ENCODE data around the gene CALY.
"Not testable (repeated sequence)": the region's sequence is repeated elsewhere in the genome, so short reads cannot be mapped to it uniquely, and the experiment has no call there.

CALY gene

GRCh38 chr10:133370030-133370786 is 33.5 kb upstream of the CALY start:
- no peak for TF ChIP-seq REST (IDR thresholded peaks at IDR 0.05; ENCODE audit: insufficient replicate concordance, low read depth)
- no peak for TF ChIP-seq GABPA (IDR thresholded peaks at IDR 0.05; ENCODE audit: low read depth)
- no peak for TF ChIP-seq CTCF (IDR thresholded peaks at IDR 0.05; ENCODE audit: insufficient read depth, low read length)
- no peak; the same call in 1 of the 2 replicates for TF ChIP-seq POLR2AphosphoS5 (IDR thresholded peaks at IDR 0.05; ENCODE audit: low read depth)
- no peak for TF ChIP-seq SPI1 (IDR thresholded peaks at IDR 0.05; ENCODE audit: borderline replicate concordance, low read depth)
- no peaks in the 10 kb centered on the region for H3K27me3 ChIP-seq (ENCODE audit: insufficient read depth, poor library complexity, severe bottlenecking)
- no peak for DNase-seq (ENCODE audit: low read depth in 1 of 2, low spot score in 1 of 2)
- H3K27ac ChIP-seq (replicated peaks) = no peak overlapping the region
- no peak overlapping the region for H3K4me3 ChIP-seq (replicated peaks; ENCODE audit: insufficient read depth, low read length)

GRCh38 chr10:133368153-133368552 is 31.5 kb upstream of the CALY start:
- H3K27me3 ChIP-seq (ENCODE audit: insufficient read depth, poor library complexity, severe bottlenecking) = no peaks in the 10 kb centered on the region
- TF ChIP-seq POLR2AphosphoS5 (IDR thresholded peaks at IDR 0.05; ENCODE audit: low read depth) = no peak
- TF ChIP-seq GABPA (IDR thresholded peaks at IDR 0.05; ENCODE audit: low read depth) = no peak
- no peak for TF ChIP-seq SPI1 (IDR thresholded peaks at IDR 0.05; ENCODE audit: borderline replicate concordance, low read depth)
- TF ChIP-seq CTCF (IDR thresholded peaks at IDR 0.05; ENCODE audit: insufficient read depth, low read length) = no peak
- TF ChIP-seq REST (IDR thresholded peaks at IDR 0.05; ENCODE audit: insufficient replicate concordance, low read depth) = no peak
- no peak overlapping the region for H3K4me3 ChIP-seq (replicated peaks; ENCODE audit: insufficient read depth, low read length)
- H3K27ac ChIP-seq (replicated peaks) = no peak overlapping the region
- no peak for DNase-seq (ENCODE audit: low read depth in 1 of 2, low spot score in 1 of 2)

GRCh38 chr10:133367461-133367860 is 30.8 kb upstream of the CALY start:
- not testable (repeated sequence) for H3K27ac ChIP-seq (replicated peaks); H3K27me3 ChIP-seq (ENCODE audit: insufficient read depth, poor library complexity, severe bottlenecking); H3K4me3 ChIP-seq (replicated peaks; ENCODE audit: insufficient read depth, low read length); DNase-seq (ENCODE audit: low read depth in 1 of 2, low spot score in 1 of 2)

GRCh38 chr10:133366751-133367150 is 30.1 kb upstream of the CALY start:
- Histone ChIP-seq H3K27me3 (ENCODE audit: insufficient read depth, poor library complexity, severe bottlenecking) (no peaks in the 10 kb centered on the region), H3K27ac (replicated peaks) (no peak overlapping the region), H3K4me3 (replicated peaks; ENCODE audit: insufficient read depth, low read length) (no peak overlapping the region)
- TF ChIP-seq REST (IDR thresholded peaks at IDR 0.05; ENCODE audit: insufficient replicate concordance, low read depth) (no peak), SPI1 (IDR thresholded peaks at IDR 0.05; ENCODE audit: borderline replicate concordance, low read depth) (no peak), POLR2AphosphoS5 (IDR thresholded peaks at IDR 0.05; ENCODE audit: low read depth) (no peak), GABPA (IDR thresholded peaks at IDR 0.05; ENCODE audit: low read depth) (no peak), CTCF (IDR thresholded peaks at IDR 0.05; ENCODE audit: insufficient read depth, low read length) (no peak)
- DNase-seq (ENCODE audit: low read depth in 1 of 2, low spot score in 1 of 2) = no peak
